SU-DHL-6 (cell line): ENCODE results near the gene ADSS1.

Experiments used
- EZH2phosphoT487 ChIP-seq: fragments of 200-600 bp; sonication (generic), shearing (Covaris generic); conservative IDR thresholded peaks from 2 replicates; pipeline ENCODE4 v1.6.1; 2018; ENCODE audit warnings: mild to moderate bottlenecking, antibody characterized with exemption, low read length, moderate library complexity, mixed read lengths
- TF ChIP-seq, protein P1 (sequence below): fragments of 200-600 bp; sonication (generic); IDR thresholded peaks from one replicate; pipeline ENCODE4 v1.5.1; 2017; ENCODE audit warnings: antibody characterized with exemption, mild to moderate bottlenecking, low read length, moderate library complexity; ENCODE audit not compliant: insufficient read depth, poor library complexity, severe bottlenecking

DNA sequence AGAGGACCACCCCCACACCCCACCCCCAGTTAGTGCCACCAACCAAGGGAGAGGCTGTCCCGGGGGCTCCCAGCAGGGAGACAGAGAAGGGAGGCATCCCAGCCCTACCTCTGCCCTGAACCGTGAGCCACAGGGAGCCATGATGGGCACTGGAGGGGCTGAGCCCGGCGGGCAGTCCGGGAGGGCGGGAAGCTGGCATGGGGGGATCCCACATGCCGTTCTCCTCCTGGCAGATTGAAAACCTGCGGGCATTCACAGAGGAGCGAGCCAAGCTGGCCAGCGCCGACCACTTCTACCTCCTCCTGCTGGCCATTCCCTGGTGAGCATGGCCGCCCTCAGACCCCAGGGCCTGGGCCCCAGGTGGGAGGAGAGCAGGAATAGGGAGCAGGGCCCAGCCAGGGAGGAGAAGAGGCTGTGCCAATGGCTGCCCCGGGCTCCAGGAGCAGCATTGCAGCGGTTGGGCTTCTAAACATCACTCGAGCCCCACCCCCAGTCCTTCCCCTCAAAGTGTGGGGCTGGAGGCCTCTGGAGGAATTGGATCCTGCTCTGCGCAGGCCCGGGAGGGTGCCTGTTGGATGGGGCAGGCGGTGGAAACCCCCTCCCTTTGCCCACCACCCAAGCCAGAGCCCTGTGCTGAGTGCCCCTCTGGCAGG lies 14.5 kb upstream of the ADSS1 start:
- TF ChIP-seq, protein P1, sequence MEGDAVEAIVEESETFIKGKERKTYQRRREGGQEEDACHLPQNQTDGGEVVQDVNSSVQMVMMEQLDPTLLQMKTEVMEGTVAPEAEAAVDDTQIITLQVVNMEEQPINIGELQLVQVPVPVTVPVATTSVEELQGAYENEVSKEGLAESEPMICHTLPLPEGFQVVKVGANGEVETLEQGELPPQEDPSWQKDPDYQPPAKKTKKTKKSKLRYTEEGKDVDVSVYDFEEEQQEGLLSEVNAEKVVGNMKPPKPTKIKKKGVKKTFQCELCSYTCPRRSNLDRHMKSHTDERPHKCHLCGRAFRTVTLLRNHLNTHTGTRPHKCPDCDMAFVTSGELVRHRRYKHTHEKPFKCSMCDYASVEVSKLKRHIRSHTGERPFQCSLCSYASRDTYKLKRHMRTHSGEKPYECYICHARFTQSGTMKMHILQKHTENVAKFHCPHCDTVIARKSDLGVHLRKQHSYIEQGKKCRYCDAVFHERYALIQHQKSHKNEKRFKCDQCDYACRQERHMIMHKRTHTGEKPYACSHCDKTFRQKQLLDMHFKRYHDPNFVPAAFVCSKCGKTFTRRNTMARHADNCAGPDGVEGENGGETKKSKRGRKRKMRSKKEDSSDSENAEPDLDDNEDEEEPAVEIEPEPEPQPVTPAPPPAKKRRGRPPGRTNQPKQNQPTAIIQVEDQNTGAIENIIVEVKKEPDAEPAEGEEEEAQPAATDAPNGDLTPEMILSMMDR = no peak
- TF ChIP-seq EZH2phosphoT487 = no peak
